Embryonic facial prominence (tissue), 1 donor: Measurements from ENCODE around the gene C13orf46.
"Not testable (repeated sequence)": the region's sequence is repeated elsewhere in the genome, so short reads cannot be mapped to it uniquely, and the experiment has no call there.

ENCODE experiments used
- DNase-seq: peaks from one replicate; pipeline ENCODE4 v3.0.0-alpha.2; 2016; ENCODE audit errors: extremely low spot score

The C13orf46 gene

GRCh38 chr13:113923376-113924063 is 50.4 kb downstream of the C13orf46 start:
- DNase-seq, result no peak

GRCh38 chr13:113922412-113923118 is 51.3 kb downstream of the C13orf46 start:
- no peak for DNase-seq

GRCh38 chr13:113921763-113922162 is 52.1 kb downstream of the C13orf46 start:
- DNase-seq, result no peak

- DNase-seq, result no peak
These were observed 53.1 kb downstream of the C13orf46 start for GRCh38 chr13:113920606-113921286.

- DNase-seq, result no peak
These were observed 53.9 kb downstream of the C13orf46 start for GRCh38 chr13:113919761-113920559.

GRCh38 chr13:113918981-113919701 is 54.7 kb downstream of the C13orf46 start:
- no peak for DNase-seq

GRCh38 chr13:113918580-113918979 is 55.3 kb downstream of the C13orf46 start:
- DNase-seq, result no peak

- DNase-seq, result no peak
These were observed 56.1 kb downstream of the C13orf46 start for GRCh38 chr13:113917594-113918371.

GRCh38 chr13:113917096-113917495 is 56.8 kb downstream of the C13orf46 start:
- DNase-seq, result no peak

GRCh38 chr13:113916330-113916815 is 57.5 kb downstream of the C13orf46 start:
- DNase-seq, result no peak

- DNase-seq, result no peak
These were observed 58.0 kb downstream of the C13orf46 start for GRCh38 chr13:113915786-113916329.

GRCh38 chr13:113915012-113915763 is 58.7 kb downstream of the C13orf46 start:
- DNase-seq, result no peak

GRCh38 chr13:113914333-113915011 is 59.4 kb downstream of the C13orf46 start:
- DNase-seq, result no peak

GRCh38 chr13:113913838-113914237 is 60.0 kb downstream of the C13orf46 start:
- DNase-seq, result not testable (repeated sequence)

GRCh38 chr13:113913408-113913807 is 60.5 kb downstream of the C13orf46 start:
- not testable (repeated sequence) for DNase-seq

GRCh38 chr13:113912596-113912995 is 61.3 kb downstream of the C13orf46 start:
- DNase-seq, result no peak

- no peak for DNase-seq
These were observed 66.0 kb downstream of the C13orf46 start for GRCh38 chr13:113907635-113908617.
